ENCODE measurements around the gene EXOG.

Gene EXOG, protein sequence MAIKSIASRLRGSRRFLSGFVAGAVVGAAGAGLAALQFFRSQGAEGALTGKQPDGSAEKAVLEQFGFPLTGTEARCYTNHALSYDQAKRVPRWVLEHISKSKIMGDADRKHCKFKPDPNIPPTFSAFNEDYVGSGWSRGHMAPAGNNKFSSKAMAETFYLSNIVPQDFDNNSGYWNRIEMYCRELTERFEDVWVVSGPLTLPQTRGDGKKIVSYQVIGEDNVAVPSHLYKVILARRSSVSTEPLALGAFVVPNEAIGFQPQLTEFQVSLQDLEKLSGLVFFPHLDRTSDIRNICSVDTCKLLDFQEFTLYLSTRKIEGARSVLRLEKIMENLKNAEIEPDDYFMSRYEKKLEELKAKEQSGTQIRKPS

DNA sequence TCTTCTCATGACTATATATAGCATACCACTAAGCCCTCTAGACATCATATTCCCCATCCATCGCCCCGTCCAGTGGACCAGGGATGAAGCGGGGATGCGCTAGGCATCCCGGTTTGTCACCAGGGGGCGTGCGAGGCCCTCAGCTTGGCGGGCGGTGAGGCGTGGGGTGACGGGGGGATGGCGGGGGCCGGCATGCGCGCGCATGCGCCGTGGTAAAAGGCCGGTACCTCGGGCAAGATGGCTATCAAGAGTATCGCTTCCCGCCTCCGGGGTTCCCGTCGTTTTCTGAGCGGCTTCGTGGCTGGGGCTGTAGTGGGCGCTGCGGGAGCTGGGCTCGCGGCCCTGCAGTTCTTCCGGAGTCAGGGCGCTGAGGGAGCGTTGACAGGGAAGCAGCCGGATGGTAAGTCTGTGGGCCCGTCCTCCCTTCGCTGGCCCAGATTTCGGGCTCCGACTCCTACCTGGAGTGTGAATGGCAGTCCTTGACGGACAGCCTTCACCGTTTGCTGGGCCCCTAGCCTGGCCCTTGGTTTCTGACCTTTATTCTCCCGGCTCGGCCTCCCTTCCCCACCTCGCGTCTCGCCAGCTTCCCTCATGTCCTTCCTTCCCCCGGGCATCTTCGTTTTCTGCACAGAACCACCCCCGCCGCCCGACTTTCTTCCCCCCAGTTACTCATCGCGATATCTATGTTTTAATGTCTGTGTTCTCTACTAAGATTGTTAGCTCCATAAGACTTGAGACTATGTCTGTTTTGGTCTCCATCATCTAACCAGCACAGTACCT lies at the start of gene EXOG:
Gene EXOG, plus strand, starts transcription at position 210 of the 780 bp plus-strand sequence. Its CDS starts 28 bp downstream, at position 238.
- Histone ChIP-seq H3K36me3 (ENCODE audit: insufficient read depth, low read length) (peaks cover 22% of the 10 kb centered on the region), H3K27me3 (ENCODE audit: insufficient read depth, low read length) (no peaks in the 10 kb centered on the region), H2AFZ (ENCODE audit: low read depth, low read length) (peak within 1 kb of the TSS; percentile 73), H3K9me3 (ENCODE audit: low read length) (no peaks in the 10 kb centered on the region), H3K4me3 (ENCODE audit: low read length) (peak within 1 kb of the TSS; percentile 85), H3K4me1 (ENCODE audit: insufficient read depth, low read length) (peaks cover 8% of the 10 kb centered on the region)

DNA sequence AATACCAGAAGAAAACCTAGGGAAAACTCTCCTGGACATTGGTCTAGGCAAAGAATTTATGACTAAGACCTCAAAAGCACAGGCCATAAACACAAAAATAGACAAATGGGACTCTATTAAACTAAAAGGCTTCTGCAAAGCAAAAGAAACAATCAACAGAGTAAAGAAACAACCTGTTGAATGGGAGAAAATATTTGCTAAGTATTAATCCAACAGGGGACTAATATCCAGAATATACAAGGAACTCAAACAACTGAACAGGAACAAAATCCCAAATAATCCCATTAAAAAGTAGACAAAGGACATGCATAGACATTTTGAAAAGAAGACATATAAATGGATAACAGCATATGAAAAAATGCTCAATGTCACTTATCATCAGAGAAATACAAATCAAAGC lies 49.3 kb upstream of the EXOG start:
- H3K4me3 ChIP-seq (ENCODE audit: low read length), result no peak overlapping the region
- H2AFZ ChIP-seq (ENCODE audit: low read depth, low read length), result no peak overlapping the region
- no peaks in the 10 kb centered on the region for H3K36me3 ChIP-seq (ENCODE audit: insufficient read depth, low read length)
- no peaks in the 10 kb centered on the region for H3K4me1 ChIP-seq (ENCODE audit: insufficient read depth, low read length)
- H3K9me3 ChIP-seq (ENCODE audit: low read length), result no peaks in the 10 kb centered on the region
- H3K27me3 ChIP-seq (ENCODE audit: insufficient read depth, low read length), result no peaks in the 10 kb centered on the region

DNA sequence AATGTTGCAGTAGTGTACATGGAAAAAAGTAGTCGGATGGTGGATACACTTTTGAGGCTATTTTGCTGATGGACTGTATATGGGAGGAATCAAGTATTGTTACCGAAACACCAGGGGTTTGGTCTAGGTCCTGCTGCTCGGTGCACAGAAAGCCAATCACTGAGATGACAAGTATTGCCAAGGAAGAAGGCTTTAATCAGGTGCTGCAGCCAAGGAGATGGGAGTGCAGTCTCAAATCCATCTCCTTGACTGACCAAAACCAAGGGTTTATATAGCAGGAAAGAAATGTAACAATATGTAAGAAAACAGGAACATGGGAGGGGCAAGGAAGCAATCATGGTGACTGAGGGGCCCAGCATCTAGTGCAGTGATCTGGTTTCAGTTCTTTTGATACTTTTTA lies 45.3 kb upstream of the EXOG start:
- no peaks in the 10 kb centered on the region for H3K36me3 ChIP-seq (ENCODE audit: insufficient read depth, low read length)
- no peaks in the 10 kb centered on the region for H3K9me3 ChIP-seq (ENCODE audit: low read length)
- H3K4me3 ChIP-seq (ENCODE audit: low read length), result no peak overlapping the region
- no peaks in the 10 kb centered on the region for H3K27me3 ChIP-seq (ENCODE audit: insufficient read depth, low read length)
- H2AFZ ChIP-seq (ENCODE audit: low read depth, low read length), result no peak overlapping the region
- H3K4me1 ChIP-seq (ENCODE audit: insufficient read depth, low read length), result peaks cover 7% of the 10 kb centered on the region

DNA sequence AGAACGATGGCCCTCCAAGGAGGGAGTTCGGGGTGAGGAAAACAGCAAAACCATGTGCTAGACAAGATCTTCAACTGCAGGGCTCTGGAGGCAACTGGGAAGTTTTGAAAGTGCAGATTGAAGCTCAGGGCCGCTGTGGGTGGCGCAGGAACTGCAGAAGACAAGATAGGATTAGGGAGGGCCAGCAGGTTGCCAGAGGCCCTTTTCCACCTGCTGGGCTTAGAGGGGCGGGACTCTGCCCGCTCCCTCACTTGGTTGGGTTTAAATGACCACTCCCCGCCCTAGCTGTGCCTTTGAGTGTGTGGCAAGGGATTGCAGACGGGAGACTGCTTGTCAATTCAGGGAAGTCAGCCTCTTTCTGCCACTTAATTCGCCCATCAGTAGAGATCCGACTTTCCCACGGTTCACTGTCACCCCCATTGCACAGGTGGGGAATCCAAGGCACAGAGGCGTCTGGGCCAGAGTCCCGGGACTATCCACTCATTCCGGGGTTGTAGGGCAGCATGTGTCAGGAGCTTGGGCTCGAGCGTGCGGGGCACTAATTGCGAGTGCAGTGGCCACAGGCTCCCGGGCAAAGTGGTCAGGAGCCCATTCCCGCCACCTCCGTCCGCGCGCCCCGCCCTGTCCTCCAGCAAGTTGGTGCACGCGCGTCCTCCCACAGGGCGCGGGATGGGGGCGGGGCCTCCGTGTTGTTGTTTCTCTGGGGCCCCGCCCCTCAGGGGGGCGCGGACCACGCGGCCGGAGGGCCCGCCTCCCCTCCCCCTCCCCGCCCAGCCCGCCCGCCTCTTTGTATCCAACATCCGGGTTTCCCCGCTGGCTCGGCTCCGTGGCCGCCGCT lies 42.8 kb upstream of the EXOG start, which contains the start of gene ACVR2B:
Gene ACVR2B, plus strand, starts transcription at position 816 of the 838 bp plus-strand sequence. CDS start 433 bp downstream, outside the sequence.
- Histone ChIP-seq H3K27me3 (ENCODE audit: insufficient read depth, low read length) (no peaks in the 10 kb centered on the region), H3K9me3 (ENCODE audit: low read length) (no peaks in the 10 kb centered on the region), H2AFZ (ENCODE audit: low read depth, low read length) (no peak within 1 kb of the TSS), H3K36me3 (ENCODE audit: insufficient read depth, low read length) (no peaks in the 10 kb centered on the region), H3K4me3 (ENCODE audit: low read length) (peak within 1 kb of the TSS; percentile 99), H3K4me1 (ENCODE audit: insufficient read depth, low read length) (peaks cover 10% of the 10 kb centered on the region)

DNA sequence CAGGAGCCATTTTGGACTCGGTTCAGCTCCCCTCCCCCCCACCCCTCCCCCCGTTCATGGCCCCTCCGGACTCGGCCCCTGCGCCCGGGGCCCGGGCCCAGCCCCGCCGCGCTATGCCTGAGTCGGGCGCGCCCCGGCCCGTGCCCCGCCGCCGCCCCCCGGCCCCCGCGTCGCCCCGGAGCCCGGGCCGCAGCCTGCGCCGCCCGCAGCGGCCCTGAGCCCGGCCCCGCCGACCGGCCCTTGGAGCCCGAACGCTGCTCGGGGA lies 42.3 kb upstream of the EXOG start:
- Histone ChIP-seq H3K4me3 (ENCODE audit: low read length) (peak overlapping the region; percentile 99), H3K36me3 (ENCODE audit: insufficient read depth, low read length) (no peaks in the 10 kb centered on the region), H3K27me3 (ENCODE audit: insufficient read depth, low read length) (no peaks in the 10 kb centered on the region), H3K9me3 (ENCODE audit: low read length) (no peaks in the 10 kb centered on the region), H3K4me1 (ENCODE audit: insufficient read depth, low read length) (peaks cover 10% of the 10 kb centered on the region), H2AFZ (ENCODE audit: low read depth, low read length) (no peak overlapping the region)

DNA sequence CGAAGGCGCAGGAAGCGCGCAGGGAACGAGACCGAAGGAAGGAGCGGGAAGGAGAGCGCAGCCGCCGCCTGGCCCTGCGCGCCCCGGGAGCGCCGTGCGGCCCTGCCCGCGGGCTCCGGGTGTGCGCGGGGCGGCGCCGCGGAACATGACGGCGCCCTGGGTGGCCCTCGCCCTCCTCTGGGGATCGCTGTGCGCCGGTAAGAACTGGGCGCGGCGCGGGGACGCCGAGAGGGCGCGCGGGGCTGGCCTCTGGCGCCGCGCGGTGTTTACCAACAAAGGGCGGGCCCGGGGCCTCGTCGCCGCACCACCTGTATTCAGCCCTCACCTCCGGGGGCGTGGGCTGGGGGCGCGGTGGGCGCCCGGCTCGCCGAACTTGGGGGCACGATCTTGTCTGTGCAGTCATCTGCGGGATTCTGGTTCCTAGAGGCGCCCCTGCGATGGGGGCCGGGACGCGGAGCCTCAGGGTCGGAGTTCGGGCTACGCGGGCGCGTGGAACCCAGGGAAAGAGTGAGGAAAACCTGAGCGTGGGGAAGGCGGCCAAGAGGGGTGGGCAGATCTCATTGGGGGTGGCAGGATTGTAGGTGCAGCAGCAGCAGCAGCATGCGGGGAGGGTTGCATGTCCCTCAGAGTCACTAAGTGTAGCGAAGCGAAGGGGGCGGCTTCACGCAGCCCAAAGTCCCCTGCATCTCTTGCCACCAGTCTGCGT lies 41.8 kb upstream of the EXOG start:
- no peaks in the 10 kb centered on the region for H3K36me3 ChIP-seq (ENCODE audit: insufficient read depth, low read length)
- peaks cover 10% of the 10 kb centered on the region for H3K4me1 ChIP-seq (ENCODE audit: insufficient read depth, low read length)
- peak overlapping the region; percentile 99 for H3K4me3 ChIP-seq (ENCODE audit: low read length)
- H3K27me3 ChIP-seq (ENCODE audit: insufficient read depth, low read length), result no peaks in the 10 kb centered on the region
- no peaks in the 10 kb centered on the region for H3K9me3 ChIP-seq (ENCODE audit: low read length)
- no peak overlapping the region for H2AFZ ChIP-seq (ENCODE audit: low read depth, low read length)

DNA sequence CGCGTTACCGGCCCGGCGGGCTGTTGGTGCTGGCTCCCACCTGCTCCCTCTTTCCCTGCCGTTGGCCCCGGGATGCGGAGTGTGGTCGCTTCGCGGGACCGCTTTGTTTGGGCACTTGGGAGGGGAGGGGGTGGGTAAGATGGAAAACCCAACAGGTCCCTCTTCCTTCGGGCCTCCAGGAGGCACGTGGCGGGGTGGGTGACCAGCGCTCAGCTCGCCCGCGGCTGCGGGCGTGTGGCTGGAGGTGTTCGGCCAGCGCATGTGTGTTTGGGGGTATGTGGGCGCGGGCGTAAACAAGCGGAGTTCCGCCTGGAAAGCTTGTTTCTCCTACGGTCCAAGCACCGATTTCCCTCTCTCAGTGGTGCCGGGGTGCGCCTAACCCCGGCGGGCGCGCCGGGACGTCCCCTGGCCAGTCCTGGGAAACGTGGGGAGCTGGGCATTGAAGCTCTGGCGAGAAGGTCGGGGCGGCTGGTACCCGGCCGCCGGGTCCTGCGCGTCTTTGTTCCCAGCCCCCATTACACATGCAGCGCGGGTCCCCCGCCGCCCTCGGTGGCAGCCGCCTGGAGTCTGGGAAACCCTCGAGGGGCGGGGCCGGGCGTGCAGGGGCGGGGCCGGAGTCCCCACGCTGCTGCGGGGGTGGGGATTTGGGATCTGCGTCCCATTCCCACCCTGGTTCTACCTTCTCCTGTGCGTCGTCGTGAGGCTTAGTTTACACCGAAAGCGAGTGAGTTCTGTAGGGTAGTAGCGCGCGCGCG lies 41.1 kb upstream of the EXOG start:
- peak overlapping the region; percentile 99 for H3K4me3 ChIP-seq (ENCODE audit: low read length)
- H3K9me3 ChIP-seq (ENCODE audit: low read length), result peaks cover 2% of the 10 kb centered on the region
- peaks cover 10% of the 10 kb centered on the region for H3K4me1 ChIP-seq (ENCODE audit: insufficient read depth, low read length)
- no peaks in the 10 kb centered on the region for H3K27me3 ChIP-seq (ENCODE audit: insufficient read depth, low read length)
- H2AFZ ChIP-seq (ENCODE audit: low read depth, low read length), result no peak overlapping the region
- no peaks in the 10 kb centered on the region for H3K36me3 ChIP-seq (ENCODE audit: insufficient read depth, low read length)

DNA sequence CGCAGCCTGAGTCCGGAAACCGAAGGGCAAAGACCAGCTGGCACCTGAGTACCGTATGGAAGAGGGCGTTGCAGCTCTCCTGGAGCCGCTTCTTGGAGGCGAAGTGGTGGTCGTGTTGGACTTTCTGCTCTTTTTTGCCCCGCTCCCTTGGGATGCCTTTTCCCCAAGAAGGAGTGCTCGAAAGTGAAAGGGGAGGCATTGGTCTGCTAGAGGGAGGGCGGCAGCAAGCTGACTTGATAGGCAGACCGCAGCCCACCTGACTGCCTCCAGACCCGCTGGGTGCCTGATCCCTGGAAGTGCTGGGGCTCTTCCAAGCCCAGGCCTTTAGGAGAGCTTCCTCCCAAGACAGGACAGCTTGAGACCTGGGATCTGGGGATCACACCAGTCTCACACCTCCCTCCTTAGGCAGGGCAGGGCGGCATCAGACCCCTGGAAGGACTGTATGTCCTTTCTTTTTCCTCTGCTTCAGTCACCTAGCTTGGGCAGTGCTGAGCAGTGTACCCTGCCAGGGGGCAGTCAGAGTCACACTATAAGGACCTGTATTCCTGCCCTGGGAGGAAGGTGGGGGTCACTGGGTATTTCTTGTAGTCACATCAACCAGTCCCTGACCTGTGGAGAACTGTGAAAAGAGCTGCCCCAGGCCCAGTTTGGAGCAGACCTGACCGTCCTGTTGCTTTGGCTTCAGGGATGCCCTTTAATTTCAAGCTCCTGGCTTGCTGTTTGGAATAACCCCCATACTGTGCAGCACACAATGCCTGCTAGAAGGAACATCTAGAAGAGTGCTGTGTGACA lies 40.3 kb upstream of the EXOG start:
- H3K36me3 ChIP-seq (ENCODE audit: insufficient read depth, low read length), result no peaks in the 10 kb centered on the region
- no peaks in the 10 kb centered on the region for H3K27me3 ChIP-seq (ENCODE audit: insufficient read depth, low read length)
- peak overlapping the region; percentile 99 for H3K4me3 ChIP-seq (ENCODE audit: low read length)
- peaks cover 10% of the 10 kb centered on the region for H3K4me1 ChIP-seq (ENCODE audit: insufficient read depth, low read length)
- H3K9me3 ChIP-seq (ENCODE audit: low read length), result peaks cover 2% of the 10 kb centered on the region
- H2AFZ ChIP-seq (ENCODE audit: low read depth, low read length), result no peak overlapping the region

DNA sequence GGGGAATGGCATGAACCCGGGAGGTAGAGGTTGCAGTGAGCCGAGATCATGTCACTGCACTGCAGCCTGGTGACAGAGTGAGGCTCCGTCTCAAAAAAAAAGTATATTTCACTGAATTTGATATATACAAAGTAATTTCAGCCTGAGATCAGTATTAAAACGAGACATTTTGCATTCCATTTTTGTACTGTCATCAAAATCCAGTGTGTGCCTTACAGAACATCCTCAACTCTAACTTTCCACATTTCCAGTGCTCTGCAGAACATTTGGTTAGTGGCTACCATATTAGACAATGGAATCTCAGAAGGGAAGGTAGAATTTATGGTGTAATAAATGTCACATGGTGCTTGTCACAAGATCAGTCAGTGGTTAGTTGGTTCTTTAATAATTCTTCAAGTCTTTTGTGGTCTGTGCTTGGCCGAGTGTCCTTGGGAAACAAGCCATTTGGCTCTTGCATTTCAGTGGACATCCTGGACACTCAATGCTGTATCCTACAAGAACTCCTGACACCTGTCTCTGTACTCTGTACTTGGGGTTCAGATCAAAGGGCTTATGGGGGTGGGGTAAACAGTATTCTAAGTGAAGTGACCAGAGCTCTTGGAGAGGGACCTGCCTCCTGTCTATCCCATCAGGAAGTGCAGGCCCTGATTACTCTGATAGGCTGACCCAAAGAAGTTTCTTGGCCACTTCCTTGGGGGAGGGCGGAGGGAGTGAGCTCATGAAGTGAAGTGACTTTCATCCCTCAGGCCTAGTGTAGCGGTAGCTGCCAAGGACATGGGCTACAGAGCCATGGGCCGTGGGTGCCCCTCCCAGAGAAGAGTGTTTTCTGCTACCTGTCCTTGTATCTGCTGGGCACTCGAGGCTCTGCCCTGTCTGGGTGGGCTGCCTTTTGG lies 38.8 kb upstream of the EXOG start:
- Histone ChIP-seq H3K9me3 (ENCODE audit: low read length) (peaks cover 2% of the 10 kb centered on the region), H3K4me1 (ENCODE audit: insufficient read depth, low read length) (peaks cover 10% of the 10 kb centered on the region)

DNA sequence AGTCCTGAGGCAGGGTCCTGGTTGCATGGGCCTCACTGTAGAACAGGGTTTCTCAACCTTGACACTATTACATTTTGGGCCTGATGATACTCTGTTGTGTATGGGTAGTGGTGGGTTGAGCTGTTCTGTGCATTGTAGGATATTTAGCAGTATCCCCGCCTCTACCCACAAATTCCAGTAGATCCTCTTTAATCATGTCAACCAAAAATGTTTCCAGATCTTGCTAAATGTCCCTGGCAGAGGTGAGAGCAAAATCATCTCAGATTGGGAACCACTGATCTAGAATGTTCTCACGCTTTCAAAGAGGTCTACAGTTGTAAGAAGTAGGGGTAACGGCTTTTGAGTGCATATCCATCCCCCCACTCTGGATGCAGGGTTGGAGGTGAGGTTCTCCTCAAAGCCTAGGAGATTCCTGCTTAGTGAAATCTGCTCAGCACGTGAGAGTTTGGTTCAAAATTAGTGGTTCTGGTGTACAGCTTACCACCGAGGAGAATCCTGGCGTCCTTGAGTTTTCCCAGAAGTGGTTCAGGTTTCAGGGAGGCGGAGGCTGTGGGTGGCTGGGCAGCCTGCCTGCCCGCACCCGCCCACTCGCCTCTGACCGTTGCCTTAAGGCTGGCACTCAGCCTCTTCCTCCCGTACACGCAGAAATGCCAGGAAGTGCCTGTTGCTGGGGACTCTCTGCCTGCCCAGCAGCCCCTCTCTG lies 37.2 kb upstream of the EXOG start:
- Histone ChIP-seq H3K27me3 (ENCODE audit: insufficient read depth, low read length) (no peaks in the 10 kb centered on the region), H3K9me3 (ENCODE audit: low read length) (peaks cover 8% of the 10 kb centered on the region), H3K4me3 (ENCODE audit: low read length) (no peak overlapping the region)

More for the DNA sequence above, 38.8 kb upstream of the EXOG start:
- no peak overlapping the region for H2AFZ ChIP-seq (ENCODE audit: low read depth, low read length)
- no peaks in the 10 kb centered on the region for H3K36me3 ChIP-seq (ENCODE audit: insufficient read depth, low read length)
- H3K27me3 ChIP-seq (ENCODE audit: insufficient read depth, low read length), result no peaks in the 10 kb centered on the region
- H3K4me3 ChIP-seq (ENCODE audit: low read length), result no peak overlapping the region

More for the DNA sequence above, 37.2 kb upstream of the EXOG start:
- H3K36me3 ChIP-seq (ENCODE audit: insufficient read depth, low read length), result no peaks in the 10 kb centered on the region
- H2AFZ ChIP-seq (ENCODE audit: low read depth, low read length), result no peak overlapping the region
- peaks cover 8% of the 10 kb centered on the region for H3K4me1 ChIP-seq (ENCODE audit: insufficient read depth, low read length)
